ENCODE measurements around the gene LHFPL3.

- TF ChIP-seq CTCF (conservative IDR thresholded peaks at IDR 0.05) = no peak
- no peak for TF ChIP-seq EZH2 (IDR thresholded peaks at IDR 0.05; ENCODE audit: low read depth)
These were observed 566.5 kb downstream of the LHFPL3 start for GRCh38 chr7:104894726-104895521.
